K562 (cell line): ENCODE data around the gene RRAS. TPM values are rescaled to one million over a fixed set of nuclear protein-coding genes. Genes with fewer than 3 reads are reported as not detected.

Source experiments
- ARID3A ChIP-seq: IDR thresholded peaks from 2 replicates; pipeline ENCODE4 v1.6.1; 2012; ENCODE audit warnings: low read depth, low read length, improper control_type of control experiment, borderline replicate concordance
- ATF4 ChIP-seq: fragments of 450-650 bp; formaldehyde crosslinking; IDR thresholded peaks from 2 replicates; pipeline ENCODE4 v1.4.0; 2022; ENCODE audit warnings: mild to moderate bottlenecking, moderate library complexity
- DPF2 ChIP-seq: fragments of 450-650 bp; IDR thresholded peaks from 2 replicates; pipeline ENCODE4 v1.6.1; 2016
- HOXB6 ChIP-seq: fragments of 250-450 bp; sonication (Bioruptor Pico); IDR thresholded peaks from 2 replicates; pipeline ENCODE4 v1.5.1; 2022; ENCODE audit warnings: mild to moderate bottlenecking, borderline replicate concordance
- IRF2 ChIP-seq: sonication (generic); formaldehyde crosslinking; IDR thresholded peaks from 2 replicates; pipeline ENCODE4 v1.8.1; 2022; ENCODE audit warnings: mild to moderate bottlenecking, missing genetic modification reagents
- NKRF ChIP-seq: fragments of 450-650 bp; IDR thresholded peaks from 2 replicates; pipeline ENCODE4 v1.6.1; 2016; ENCODE audit warnings: borderline replicate concordance
- NR1H2 ChIP-seq: sonication (generic); formaldehyde crosslinking; IDR thresholded peaks from 2 replicates; pipeline ENCODE4 v1.4.0; 2020; ENCODE audit warnings: mild to moderate bottlenecking, missing genetic modification reagents
- RERE ChIP-seq: sonication (generic); formaldehyde crosslinking; IDR thresholded peaks from 2 replicates; pipeline ENCODE4 v1.8.0; 2023; ENCODE audit warnings: missing genetic modification reagents, mild to moderate bottlenecking, borderline replicate concordance
- SRSF1 ChIP-seq: fragments of 200-400 bp; formaldehyde crosslinking; IDR thresholded peaks from 2 replicates; pipeline ENCODE4 v1.6.1; 2017; ENCODE audit warnings: mild to moderate bottlenecking, low read depth, low read length, moderate library complexity
- TCF3 ChIP-seq: sonication (generic); formaldehyde crosslinking; IDR thresholded peaks from 2 replicates; pipeline ENCODE4 v1.4.0; 2020; ENCODE audit warnings: mild to moderate bottlenecking, missing genetic modification reagents
- TEAD1 ChIP-seq, 2 experiments: fragments of 450-650 bp in 1 of 2; sonication (generic) in 1 of 2; formaldehyde crosslinking; IDR thresholded peaks; 2 replicates each; pipeline versions ENCODE4 v1.4.0 to v1.8.0; 2020 to 2022; ENCODE audit warnings: mild to moderate bottlenecking in 2 of 2, missing genetic modification reagents in 1 of 2
- ZNF444 ChIP-seq: fragments of 250-450 bp; sonication (Bioruptor Pico); IDR thresholded peaks from 2 replicates; pipeline ENCODE4 v1.4.0; 2020; ENCODE audit warnings: mild to moderate bottlenecking, moderate library complexity
- ZNF583 ChIP-seq: fragments of 250-450 bp; sonication (Bioruptor Pico); IDR thresholded peaks from 2 replicates; pipeline ENCODE4 v1.4.0; 2020
- polyA plus RNA-seq, 8 experiments: library from polyadenylated mRNA; depleted of rRNA in 4 of 8; stranded (reverse) in 5 of 8; unstranded in 3 of 8; fragments of >200 nt; fragmentation: Nextera tagmentation in 2 of 8; fragmentation: Illumina TruSeq in 1 of 8; extraction: Ambion mirVana in 2 of 8; extraction: Trizol in 1 of 8; gene quantifications; 2 replicates each; pipeline versions ENCODE4 v1.2.1 to v1.2.3, GENCODE V29; 2011 to 2014; ENCODE audit warnings: inconsistent platforms in 1 of 8, missing spikeins in 1 of 8
- total RNA-seq, 7 experiments: library from RNA; depleted of rRNA in 6 of 7; stranded (reverse); fragments of >200 nt in 6 of 7; fragmentation: Illumina TruSeq in 2 of 7; extraction: Trizol in 2 of 7; gene quantifications; 2 replicates each; pipeline versions ENCODE4 v1.2.1 to v1.2.3, GENCODE V29; 2011 to 2021; ENCODE audit warnings: low replicate concordance in 1 of 7
- TF ChIP-seq, protein P1 (sequence below): fragments of 250-450 bp; sonication (Bioruptor Pico); IDR thresholded peaks from 2 replicates; pipeline ENCODE4 v1.6.1; 2021; ENCODE audit warnings: mild to moderate bottlenecking
- TF ChIP-seq, protein P2 (sequence below): fragments of 250-450 bp; sonication (Bioruptor Pico); IDR thresholded peaks from 2 replicates; pipeline ENCODE4 v1.5.0; 2021

The RRAS gene
- total and polyA plus RNA-seq, 9 of the 15 experiments (the other 6 are each of a cell fraction or from before 2014, with no cell fraction given) = 0.70 to 17.3 (median 8.2) TPM

DNA sequence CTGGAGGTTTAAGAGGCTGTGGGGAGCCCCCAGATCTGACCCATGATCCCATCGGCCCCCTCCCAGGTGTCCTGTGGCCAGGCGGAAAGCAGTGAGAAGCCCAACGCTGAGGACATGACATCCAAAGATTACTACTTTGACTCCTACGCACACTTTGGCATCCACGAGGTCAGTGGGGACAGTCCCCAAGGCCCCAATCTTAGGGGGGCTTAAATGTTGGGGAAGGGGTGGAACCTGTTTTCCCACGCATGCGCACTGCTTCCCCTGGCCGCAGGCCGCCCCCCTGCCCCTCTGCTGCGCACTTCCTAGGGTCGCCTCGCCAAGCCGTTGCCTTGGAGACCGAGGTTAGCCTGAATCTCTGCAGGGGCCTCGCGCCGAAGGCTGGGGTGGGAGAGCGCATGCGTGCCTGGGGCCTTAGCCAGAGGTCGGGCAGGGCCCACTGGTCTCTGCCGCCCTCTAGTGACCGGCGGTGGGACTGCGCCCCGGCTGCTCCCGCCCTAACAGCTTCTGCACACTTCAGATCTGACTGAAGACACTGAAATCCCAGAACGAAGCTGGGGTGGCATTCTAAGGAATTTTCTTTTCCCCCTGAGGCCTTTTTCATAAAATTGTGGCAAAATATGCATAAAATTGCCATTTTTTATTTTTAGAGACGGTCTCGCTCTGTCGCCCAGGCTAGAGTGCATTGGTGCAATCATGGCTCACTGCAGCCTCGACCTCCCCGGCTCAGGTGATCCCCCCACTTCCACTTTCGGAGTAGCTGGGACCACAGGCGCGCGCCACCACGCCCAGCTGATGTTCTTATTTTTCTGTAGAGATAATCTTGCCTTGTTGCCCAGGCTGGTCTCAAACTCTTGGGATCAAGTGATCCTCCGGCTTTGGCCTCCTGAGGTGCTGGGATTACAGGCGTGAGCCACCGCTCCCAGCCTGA is 40.7 kb upstream of the RRAS start (continued):
- TF ChIP-seq NKRF (no peak), ZNF444 (no peak), NR1H2 (CRISPR knock-in tag) (0 out of 2 replicates have a peak, but pooled peaks have one; percentile 52), TCF3 (CRISPR knock-in tag) (no peak), SRSF1 (no peak), RERE (CRISPR knock-in tag) (no peak), ATF4 (no peak), TEAD1 (CRISPR knock-in tag; IDR thresholded peaks at IDR 0.05) (peak in 1 of 2 experiments; percentile 65; a peak in 1 of 4 replicates), DPF2 (no peak), HOXB6 (no peak), ARID3A (no peak), IRF2 (no peak), ZNF583 (CRISPR knock-in tag) (no peak)
- TF ChIP-seq, protein P1, sequence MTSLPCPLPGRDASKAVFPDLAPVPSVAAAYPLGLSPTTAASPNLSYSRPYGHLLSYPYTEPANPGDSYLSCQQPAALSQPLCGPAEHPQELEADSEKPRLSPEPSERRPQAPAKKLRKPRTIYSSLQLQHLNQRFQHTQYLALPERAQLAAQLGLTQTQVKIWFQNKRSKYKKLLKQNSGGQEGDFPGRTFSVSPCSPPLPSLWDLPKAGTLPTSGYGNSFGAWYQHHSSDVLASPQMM (CRISPR knock-in tag) = no peak
- TF ChIP-seq, protein P2, sequence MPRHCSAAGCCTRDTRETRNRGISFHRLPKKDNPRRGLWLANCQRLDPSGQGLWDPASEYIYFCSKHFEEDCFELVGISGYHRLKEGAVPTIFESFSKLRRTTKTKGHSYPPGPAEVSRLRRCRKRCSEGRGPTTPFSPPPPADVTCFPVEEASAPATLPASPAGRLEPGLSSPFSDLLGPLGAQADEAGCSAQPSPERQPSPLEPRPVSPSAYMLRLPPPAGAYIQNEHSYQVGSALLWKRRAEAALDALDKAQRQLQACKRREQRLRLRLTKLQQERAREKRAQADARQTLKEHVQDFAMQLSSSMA = no peak
